ENCODE results near the gene SFXN2. TPM values are rescaled to one million over a fixed set of nuclear protein-coding genes. Genes with fewer than 3 reads are reported as not detected.

The SFXN2 gene
- total RNA-seq, 2 experiments from 2014 or later: 38.1 to 45.1 TPM

DNA sequence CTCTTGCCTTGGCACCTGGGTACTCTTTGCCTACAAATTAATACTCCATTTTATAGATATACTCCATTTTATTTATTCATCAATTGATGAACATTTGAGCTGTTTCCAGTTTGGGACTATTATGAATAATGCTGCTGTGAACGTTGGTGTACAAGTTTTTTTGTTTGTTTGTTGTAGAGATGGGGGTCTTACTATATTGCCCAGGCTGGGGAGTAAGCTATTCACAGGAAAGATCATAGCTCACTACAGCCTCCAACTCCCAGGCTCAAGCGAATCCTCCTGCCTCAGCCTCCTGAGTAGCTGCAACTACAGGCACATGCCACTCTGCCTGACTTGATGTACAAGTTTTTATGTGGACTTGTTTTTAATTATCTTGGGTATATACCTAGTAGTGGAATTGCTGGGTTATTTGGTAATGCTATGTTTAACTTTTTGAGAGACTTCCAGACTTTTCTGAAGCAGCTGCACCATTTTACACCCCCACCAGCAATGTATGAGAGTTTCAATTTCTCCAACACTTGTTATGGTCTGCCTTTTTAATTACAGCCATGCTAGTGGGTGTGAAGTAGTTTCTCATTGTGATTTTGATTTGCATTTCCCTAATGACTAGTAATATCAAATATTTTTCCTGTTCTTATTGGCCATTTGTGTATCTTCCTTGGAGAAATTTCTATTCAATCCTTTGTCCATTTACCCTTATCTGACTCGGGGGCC is 45.2 kb downstream of the SFXN2 start:
- DNase-seq (ENCODE audit: low spot score): no peak
- H3K9me3 ChIP-seq (ENCODE audit: low read length): no peaks in the 10 kb centered on the region
- no peaks in the 10 kb centered on the region for H3K9me2 ChIP-seq (ENCODE audit: insufficient read depth, low read length)
- H3K79me2 ChIP-seq (ENCODE audit: insufficient read depth, low read depth, low read length): no peaks in the 10 kb centered on the region
- CTCF ChIA-PET (ENCODE audit: unreplicated experiment): no interaction called here
- H2AFZ ChIP-seq (ENCODE audit: low read length): no peak overlapping the region
- H4K20me1 ChIP-seq (ENCODE audit: insufficient read depth, low read length): no peaks in the 10 kb centered on the region
- H3K4me1 ChIP-seq (ENCODE audit: insufficient read depth, low read length, poor library complexity, severe bottlenecking): peaks cover 4% of the 10 kb centered on the region
- peaks cover 11% of the 10 kb centered on the region for H3K36me3 ChIP-seq (ENCODE audit: insufficient read depth, low read length)
- H3K27ac ChIP-seq (ENCODE audit: low read depth, low read length, poor library complexity, severe bottlenecking): no peak overlapping the region
- intact Hi-C loops (cut with micrococcal nuclease; ENCODE audit: unreplicated experiment): no loop called here
- TF ChIP-seq EZH2phosphoT487 (IDR thresholded peaks at IDR 0.05; ENCODE audit: borderline replicate concordance, low read depth, low read length): no peak
- TF ChIP-seq, protein P1, sequence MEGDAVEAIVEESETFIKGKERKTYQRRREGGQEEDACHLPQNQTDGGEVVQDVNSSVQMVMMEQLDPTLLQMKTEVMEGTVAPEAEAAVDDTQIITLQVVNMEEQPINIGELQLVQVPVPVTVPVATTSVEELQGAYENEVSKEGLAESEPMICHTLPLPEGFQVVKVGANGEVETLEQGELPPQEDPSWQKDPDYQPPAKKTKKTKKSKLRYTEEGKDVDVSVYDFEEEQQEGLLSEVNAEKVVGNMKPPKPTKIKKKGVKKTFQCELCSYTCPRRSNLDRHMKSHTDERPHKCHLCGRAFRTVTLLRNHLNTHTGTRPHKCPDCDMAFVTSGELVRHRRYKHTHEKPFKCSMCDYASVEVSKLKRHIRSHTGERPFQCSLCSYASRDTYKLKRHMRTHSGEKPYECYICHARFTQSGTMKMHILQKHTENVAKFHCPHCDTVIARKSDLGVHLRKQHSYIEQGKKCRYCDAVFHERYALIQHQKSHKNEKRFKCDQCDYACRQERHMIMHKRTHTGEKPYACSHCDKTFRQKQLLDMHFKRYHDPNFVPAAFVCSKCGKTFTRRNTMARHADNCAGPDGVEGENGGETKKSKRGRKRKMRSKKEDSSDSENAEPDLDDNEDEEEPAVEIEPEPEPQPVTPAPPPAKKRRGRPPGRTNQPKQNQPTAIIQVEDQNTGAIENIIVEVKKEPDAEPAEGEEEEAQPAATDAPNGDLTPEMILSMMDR (conservative IDR thresholded peaks at IDR 0.05; ENCODE audit: low read length): no peak
- BruUV-seq (replicated peaks): no TSS peak
- no peak overlapping the region for H3K4me3 ChIP-seq (ENCODE audit: low read depth, low read length, poor library complexity, severe bottlenecking)
- POLR2A ChIA-PET: interaction anchor here (1.5 kb wide), 1 partner anchor 142 kb away, joined by 14 read pairs; no protein-coding TSS in a partner anchor
- no peak overlapping the region for H3K4me2 ChIP-seq (ENCODE audit: low read length)

DNA sequence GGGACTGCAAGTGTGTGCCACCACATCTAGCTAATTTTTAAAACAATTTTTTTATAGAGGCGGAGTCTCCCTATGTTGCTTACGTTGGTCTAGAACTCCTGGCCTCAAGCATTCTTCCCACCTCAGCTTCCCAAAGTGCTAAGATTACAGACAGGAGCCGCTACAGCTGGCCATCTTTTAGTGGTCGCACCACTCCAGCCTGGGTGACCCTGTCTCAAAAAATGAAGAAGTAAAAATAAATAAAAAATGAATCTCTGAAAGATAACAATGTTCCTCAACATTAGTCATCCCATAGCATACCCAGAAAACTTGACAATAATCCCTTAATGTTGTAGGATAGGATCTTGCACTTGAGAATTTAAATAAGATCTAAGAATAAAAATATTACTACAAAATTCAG is 47.5 kb downstream of the SFXN2 start:
- Histone ChIP-seq H3K9me3 (ENCODE audit: low read length) (no peaks in the 10 kb centered on the region), H3K4me3 (ENCODE audit: low read depth, low read length, poor library complexity, severe bottlenecking) (no peak overlapping the region), H4K20me1 (ENCODE audit: insufficient read depth, low read length) (no peaks in the 10 kb centered on the region), H3K27ac (ENCODE audit: low read depth, low read length, poor library complexity, severe bottlenecking) (no peak overlapping the region), H3K9me2 (ENCODE audit: insufficient read depth, low read length) (no peaks in the 10 kb centered on the region), H3K36me3 (ENCODE audit: insufficient read depth, low read length) (peaks cover 17% of the 10 kb centered on the region), H3K4me2 (ENCODE audit: low read length) (no peak overlapping the region), H2AFZ (ENCODE audit: low read length) (no peak overlapping the region), H3K4me1 (ENCODE audit: insufficient read depth, low read length, poor library complexity, severe bottlenecking) (peaks cover 4% of the 10 kb centered on the region), H3K79me2 (ENCODE audit: insufficient read depth, low read depth, low read length) (no peaks in the 10 kb centered on the region)
- ChIA-PET CTCF (ENCODE audit: unreplicated experiment) (no interaction called here), POLR2A (interaction anchor here (0.6 kb wide), 1 partner anchor 590 kb away, joined by 3 read pairs; no protein-coding TSS in a partner anchor)
- no peak for TF ChIP-seq EZH2phosphoT487 (IDR thresholded peaks at IDR 0.05; ENCODE audit: borderline replicate concordance, low read depth, low read length)
- TF ChIP-seq, protein P1 (conservative IDR thresholded peaks at IDR 0.05; ENCODE audit: low read length): no peak
- no TSS peak for BruUV-seq (replicated peaks)
- no peak for DNase-seq (ENCODE audit: low spot score)
- intact Hi-C loops (cut with micrococcal nuclease; ENCODE audit: unreplicated experiment): no loop called here

DNA sequence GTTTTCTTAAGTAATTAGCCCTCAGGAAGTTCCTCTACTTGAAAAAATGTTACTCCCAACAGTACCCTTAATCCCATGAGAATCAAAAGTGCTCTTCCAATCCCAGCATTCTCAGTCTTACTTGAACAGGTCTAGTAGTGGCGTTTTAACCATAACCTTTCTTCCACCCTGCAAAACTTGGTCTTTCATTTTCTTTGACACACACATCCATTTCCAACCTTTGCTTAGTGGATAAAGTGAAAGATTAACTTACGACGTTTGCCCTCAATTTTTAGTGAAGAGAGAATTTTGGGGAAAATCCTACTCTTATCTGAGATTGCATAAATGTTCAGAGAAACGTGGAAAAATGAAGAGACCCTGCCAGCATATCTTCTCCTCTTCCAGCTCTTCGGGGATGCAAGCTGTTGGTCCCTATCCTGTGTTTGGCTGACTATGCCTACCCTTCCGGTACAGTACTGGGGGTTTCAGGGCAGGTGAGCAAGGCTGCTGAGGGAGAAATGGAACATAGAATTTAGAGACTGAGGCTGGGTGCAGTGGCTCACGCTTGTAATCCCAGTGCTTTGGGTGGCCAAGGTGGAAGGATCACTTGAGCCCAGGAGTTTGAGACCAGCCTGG is 48.1 kb downstream of the SFXN2 start:
- Histone ChIP-seq H4K20me1 (ENCODE audit: insufficient read depth, low read length) (no peaks in the 10 kb centered on the region), H3K79me2 (ENCODE audit: insufficient read depth, low read depth, low read length) (no peaks in the 10 kb centered on the region), H3K4me3 (ENCODE audit: low read depth, low read length, poor library complexity, severe bottlenecking) (no peak overlapping the region), H3K4me1 (ENCODE audit: insufficient read depth, low read length, poor library complexity, severe bottlenecking) (peaks cover 2% of the 10 kb centered on the region), H3K9me2 (ENCODE audit: insufficient read depth, low read length) (no peaks in the 10 kb centered on the region), H3K4me2 (ENCODE audit: low read length) (no peak overlapping the region), H3K9me3 (ENCODE audit: low read length) (no peaks in the 10 kb centered on the region), H2AFZ (ENCODE audit: low read length) (no peak overlapping the region), H3K27ac (ENCODE audit: low read depth, low read length, poor library complexity, severe bottlenecking) (no peak overlapping the region), H3K36me3 (ENCODE audit: insufficient read depth, low read length) (peaks cover 17% of the 10 kb centered on the region)
- intact Hi-C loops (cut with micrococcal nuclease; ENCODE audit: unreplicated experiment): no loop called here
- BruUV-seq (replicated peaks): no TSS peak
- no peak for DNase-seq (ENCODE audit: low spot score)
- CTCF ChIA-PET (ENCODE audit: unreplicated experiment): no interaction called here
- no peak for TF ChIP-seq EZH2phosphoT487 (IDR thresholded peaks at IDR 0.05; ENCODE audit: borderline replicate concordance, low read depth, low read length)
- TF ChIP-seq, protein P1 (conservative IDR thresholded peaks at IDR 0.05; ENCODE audit: low read length): no peak
- POLR2A ChIA-PET: no interaction called here
